ENCODE data around the gene TBC1D14. TPM values are rescaled to one million over a fixed set of nuclear protein-coding genes. Genes with fewer than 3 reads are reported as not detected.

The TBC1D14 gene
- total RNA-seq, 1 experiment from 2014 or later = 36.3 TPM

DNA sequence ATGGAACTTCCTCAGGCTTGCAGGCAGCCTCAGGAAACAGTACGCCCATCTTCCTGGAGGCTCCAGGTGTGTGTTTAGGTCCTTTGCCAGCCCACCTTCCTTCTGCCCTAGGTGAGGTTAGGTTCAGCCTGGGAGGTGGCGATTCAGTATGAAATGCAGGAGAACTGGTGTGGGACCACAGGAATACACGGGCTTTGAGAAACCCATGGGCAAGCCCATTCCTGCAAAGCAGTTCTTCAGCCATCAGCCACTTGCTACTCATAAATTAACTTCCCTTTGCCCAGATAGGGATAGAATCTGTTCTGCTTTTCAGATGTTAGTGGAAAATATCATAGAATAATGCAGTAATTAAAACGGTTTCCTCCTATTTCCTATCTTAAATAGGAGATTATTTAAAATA lies 32.2 kb downstream of the TBC1D14 start:
- peak overlapping the region; percentile 85 for H3K27ac ChIP-seq (ENCODE audit: low read length)
- TF ChIP-seq POLR2AphosphoS5 (IDR thresholded peaks at IDR 0.05; ENCODE audit: low read depth, low read length) = no peak
- TF ChIP-seq TCF7L2 (IDR thresholded peaks at IDR 0.05; ENCODE audit: low read depth, low read length) = no peak
- TF ChIP-seq, protein P1, sequence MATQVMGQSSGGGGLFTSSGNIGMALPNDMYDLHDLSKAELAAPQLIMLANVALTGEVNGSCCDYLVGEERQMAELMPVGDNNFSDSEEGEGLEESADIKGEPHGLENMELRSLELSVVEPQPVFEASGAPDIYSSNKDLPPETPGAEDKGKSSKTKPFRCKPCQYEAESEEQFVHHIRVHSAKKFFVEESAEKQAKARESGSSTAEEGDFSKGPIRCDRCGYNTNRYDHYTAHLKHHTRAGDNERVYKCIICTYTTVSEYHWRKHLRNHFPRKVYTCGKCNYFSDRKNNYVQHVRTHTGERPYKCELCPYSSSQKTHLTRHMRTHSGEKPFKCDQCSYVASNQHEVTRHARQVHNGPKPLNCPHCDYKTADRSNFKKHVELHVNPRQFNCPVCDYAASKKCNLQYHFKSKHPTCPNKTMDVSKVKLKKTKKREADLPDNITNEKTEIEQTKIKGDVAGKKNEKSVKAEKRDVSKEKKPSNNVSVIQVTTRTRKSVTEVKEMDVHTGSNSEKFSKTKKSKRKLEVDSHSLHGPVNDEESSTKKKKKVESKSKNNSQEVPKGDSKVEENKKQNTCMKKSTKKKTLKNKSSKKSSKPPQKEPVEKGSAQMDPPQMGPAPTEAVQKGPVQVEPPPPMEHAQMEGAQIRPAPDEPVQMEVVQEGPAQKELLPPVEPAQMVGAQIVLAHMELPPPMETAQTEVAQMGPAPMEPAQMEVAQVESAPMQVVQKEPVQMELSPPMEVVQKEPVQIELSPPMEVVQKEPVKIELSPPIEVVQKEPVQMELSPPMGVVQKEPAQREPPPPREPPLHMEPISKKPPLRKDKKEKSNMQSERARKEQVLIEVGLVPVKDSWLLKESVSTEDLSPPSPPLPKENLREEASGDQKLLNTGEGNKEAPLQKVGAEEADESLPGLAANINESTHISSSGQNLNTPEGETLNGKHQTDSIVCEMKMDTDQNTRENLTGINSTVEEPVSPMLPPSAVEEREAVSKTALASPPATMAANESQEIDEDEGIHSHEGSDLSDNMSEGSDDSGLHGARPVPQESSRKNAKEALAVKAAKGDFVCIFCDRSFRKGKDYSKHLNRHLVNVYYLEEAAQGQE (IDR thresholded peaks at IDR 0.05; ENCODE audit: insufficient read depth in 1 of 2, low read depth in 2 of 2, low read length in 1 of 2) = no peak
- TF ChIP-seq SIN3A (IDR thresholded peaks at IDR 0.05; ENCODE audit: borderline replicate concordance, insufficient read depth, low read depth, low read length) = no peak
- TF ChIP-seq CTCF (IDR thresholded peaks at IDR 0.05) = no peak
- no peak overlapping the region for H3K4me3 ChIP-seq (ENCODE audit: low read depth in 2 of 2, low read length in 2 of 2)
- BruUV-seq (replicated peaks) = no TSS peak
- H3K27me3 ChIP-seq (ENCODE audit: control insufficient read depth, insufficient read depth, low read length) = no peaks in the 10 kb centered on the region
- intact Hi-C loops (cut with micrococcal nuclease; ENCODE audit: unreplicated experiment) (no loop called here), in situ Hi-C loops (cut with HindIII; ENCODE audit: low pct_unique_long_range_greater_than_20kb, low sequenced_read_pairs) (no loop called here)
- CTCF ChIA-PET = interaction anchor here (0.6 kb wide), 1 partner anchor 32 kb away, joined by 5 read pairs; no protein-coding TSS in a partner anchor
- H3K4me1 ChIP-seq (ENCODE audit: control insufficient read depth, insufficient read depth, low read length) = peaks cover 45% of the 10 kb centered on the region
- no peak for ATAC-seq
- H3K9me3 ChIP-seq (ENCODE audit: control insufficient read depth, insufficient read depth, low read depth, low read length) = no peaks in the 10 kb centered on the region
- POLR2A ChIA-PET = no interaction called here
- DNase-seq (ENCODE audit: low read depth, low spot score) = no peak
- no peaks in the 10 kb centered on the region for H3K36me3 ChIP-seq (ENCODE audit: control insufficient read depth, insufficient read depth, low read length)

GRCh38 chr4:6942238-6942800 lies 32.7 kb downstream of the TBC1D14 start:
- Histone ChIP-seq H3K36me3 (ENCODE audit: control insufficient read depth, insufficient read depth, low read length) (no peaks in the 10 kb centered on the region), H3K4me3 (ENCODE audit: low read depth in 2 of 2, low read length in 2 of 2) (peak overlapping the region in 1 of 2 experiments; percentile 42; a peak in 2 of 4 replicates), H3K27ac (ENCODE audit: low read length) (peak overlapping the region; percentile 85), H3K4me1 (ENCODE audit: control insufficient read depth, insufficient read depth, low read length) (peaks cover 45% of the 10 kb centered on the region), H3K27me3 (ENCODE audit: control insufficient read depth, insufficient read depth, low read length) (no peaks in the 10 kb centered on the region), H3K9me3 (ENCODE audit: control insufficient read depth, insufficient read depth, low read depth, low read length) (no peaks in the 10 kb centered on the region)
- no TSS peak for BruUV-seq (replicated peaks)
- intact Hi-C loops (cut with micrococcal nuclease; ENCODE audit: unreplicated experiment) (no loop called here), in situ Hi-C loops (cut with HindIII; ENCODE audit: low pct_unique_long_range_greater_than_20kb, low sequenced_read_pairs) (no loop called here)
- no peak for TF ChIP-seq TCF7L2 (IDR thresholded peaks at IDR 0.05; ENCODE audit: low read depth, low read length)
- no peak for TF ChIP-seq CTCF (IDR thresholded peaks at IDR 0.05)
- TF ChIP-seq, protein P1 (IDR thresholded peaks at IDR 0.05; ENCODE audit: insufficient read depth in 1 of 2, low read depth in 2 of 2, low read length in 1 of 2) = no peak
- no peak for TF ChIP-seq POLR2AphosphoS5 (IDR thresholded peaks at IDR 0.05; ENCODE audit: low read depth, low read length)
- TF ChIP-seq SIN3A (IDR thresholded peaks at IDR 0.05; ENCODE audit: borderline replicate concordance, insufficient read depth, low read depth, low read length) = no peak
- ChIA-PET CTCF (interaction anchor here (0.6 kb wide), 1 partner anchor 33 kb away, joined by 5 read pairs; no protein-coding TSS in a partner anchor), POLR2A (no interaction called here)
- ATAC-seq (peak; percentile 53), DNase-seq (ENCODE audit: low read depth, low spot score) (no peak)
